Measurements from ENCODE around the gene TMEM168.

DNA sequence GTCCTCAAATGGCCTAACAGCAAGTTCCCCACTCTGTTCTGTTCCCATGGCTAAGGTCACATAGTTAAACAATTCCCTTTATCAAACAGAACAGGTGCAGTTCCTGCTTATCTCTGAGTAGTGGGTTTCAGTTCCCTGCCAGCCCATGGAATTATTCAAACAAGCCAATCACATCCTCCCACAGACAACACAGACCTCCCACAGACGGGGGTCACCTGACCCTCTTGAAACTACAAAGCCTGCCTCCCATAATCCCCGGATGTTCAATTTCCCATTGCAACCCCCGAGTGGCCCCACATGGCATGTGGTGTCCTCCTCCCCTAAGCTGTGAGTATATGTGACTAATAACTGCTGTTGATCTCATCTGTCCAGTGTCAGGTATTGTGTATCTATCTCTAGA lies 64.1 kb downstream of the TMEM168 start:
- TF ChIP-seq, protein P1, sequence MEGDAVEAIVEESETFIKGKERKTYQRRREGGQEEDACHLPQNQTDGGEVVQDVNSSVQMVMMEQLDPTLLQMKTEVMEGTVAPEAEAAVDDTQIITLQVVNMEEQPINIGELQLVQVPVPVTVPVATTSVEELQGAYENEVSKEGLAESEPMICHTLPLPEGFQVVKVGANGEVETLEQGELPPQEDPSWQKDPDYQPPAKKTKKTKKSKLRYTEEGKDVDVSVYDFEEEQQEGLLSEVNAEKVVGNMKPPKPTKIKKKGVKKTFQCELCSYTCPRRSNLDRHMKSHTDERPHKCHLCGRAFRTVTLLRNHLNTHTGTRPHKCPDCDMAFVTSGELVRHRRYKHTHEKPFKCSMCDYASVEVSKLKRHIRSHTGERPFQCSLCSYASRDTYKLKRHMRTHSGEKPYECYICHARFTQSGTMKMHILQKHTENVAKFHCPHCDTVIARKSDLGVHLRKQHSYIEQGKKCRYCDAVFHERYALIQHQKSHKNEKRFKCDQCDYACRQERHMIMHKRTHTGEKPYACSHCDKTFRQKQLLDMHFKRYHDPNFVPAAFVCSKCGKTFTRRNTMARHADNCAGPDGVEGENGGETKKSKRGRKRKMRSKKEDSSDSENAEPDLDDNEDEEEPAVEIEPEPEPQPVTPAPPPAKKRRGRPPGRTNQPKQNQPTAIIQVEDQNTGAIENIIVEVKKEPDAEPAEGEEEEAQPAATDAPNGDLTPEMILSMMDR (IDR thresholded peaks at IDR 0.05; ENCODE audit: insufficient read depth, low read depth, low read length) = no peak
- TF ChIP-seq EZH2 (IDR thresholded peaks at IDR 0.05; ENCODE audit: insufficient read depth, low read length) = no peak
